GM18951 (cell line): ENCODE results near the gene PLEKHM3.

Experiments used
- POLR2A ChIP-seq: IDR thresholded peaks from 4 replicates; pipeline ENCODE4 v1.6.1; 2011; ENCODE audit warnings: mild to moderate bottlenecking; ENCODE audit not compliant: insufficient read length, insufficient read depth; ENCODE audit errors: extremely low read depth
- in situ Hi-C: fragments of 300-500 bp; cut with MboI; formaldehyde crosslinking; loops from one replicate; pipeline ENCODE4 v1.12.0; 2022; ENCODE audit warnings: low sequenced_read_pairs, mixed read lengths, inconsistent platforms; ENCODE audit not compliant: unreplicated experiment

PLEKHM3 gene

GRCh38 chr2:207861789-207862188, 163.5 kb downstream of the PLEKHM3 start:
- in situ Hi-C loops: no loop called here
- TF ChIP-seq POLR2A: no peak

GRCh38 chr2:207860685-207861084, 164.6 kb downstream of the PLEKHM3 start:
- TF ChIP-seq POLR2A: no peak
- in situ Hi-C loops: no loop called here

- TF ChIP-seq POLR2A: no peak
- in situ Hi-C loops: no loop called here
These were observed 169.7 kb downstream of the PLEKHM3 start for GRCh38 chr2:207855591-207855990.

- in situ Hi-C loops: no loop called here
- TF ChIP-seq POLR2A: no peak
These were observed 170.6 kb downstream of the PLEKHM3 start for GRCh38 chr2:207854484-207855440.

GRCh38 chr2:207852791-207853190, 172.5 kb downstream of the PLEKHM3 start:
- no peak for TF ChIP-seq POLR2A
- in situ Hi-C loops: no loop called here

- TF ChIP-seq POLR2A: no peak
These were observed 175.9 kb downstream of the PLEKHM3 start for GRCh38 chr2:207849443-207849842.

GRCh38 chr2:207848545-207848928, 176.8 kb downstream of the PLEKHM3 start:
- no peak for TF ChIP-seq POLR2A
- in situ Hi-C loops: no loop called here

More at GRCh38 chr2:207849443-207849842, 175.9 kb downstream of the PLEKHM3 start:
- in situ Hi-C loops: no loop called here

- no peak for TF ChIP-seq POLR2A
- in situ Hi-C loops: no loop called here
These were observed 177.4 kb downstream of the PLEKHM3 start for GRCh38 chr2:207847807-207848544.

GRCh38 chr2:207847098-207847806, 178.1 kb downstream of the PLEKHM3 start:
- in situ Hi-C loops: no loop called here
- no peak for TF ChIP-seq POLR2A

- TF ChIP-seq POLR2A: no peak
- in situ Hi-C loops: no loop called here
These were observed 180.0 kb downstream of the PLEKHM3 start for GRCh38 chr2:207845202-207845864.

- no peak for TF ChIP-seq POLR2A
- in situ Hi-C loops: no loop called here
These were observed 180.7 kb downstream of the PLEKHM3 start for GRCh38 chr2:207844648-207845047.

- in situ Hi-C loops: no loop called here
These were observed 185.2 kb downstream of the PLEKHM3 start for GRCh38 chr2:207840101-207840500.

More at GRCh38 chr2:207840101-207840500, 185.2 kb downstream of the PLEKHM3 start:
- TF ChIP-seq POLR2A: no peak
